H9 (cell line): ENCODE data around the gene ANKRD39. TPM values are rescaled to one million over a fixed set of nuclear protein-coding genes. Genes with fewer than 3 reads are reported as not detected.
A peak's percentile ranks its signal among the peaks of the same experiment; 100 is the strongest.

ENCODE experiments used
- DNase-seq: peaks from one replicate; pipeline ENCODE4 v3.0.0-alpha.2; 2017
- H2AFZ ChIP-seq: one replicate; pipeline ENCODE4 v1.6.1; 2013; ENCODE audit warnings: mild to moderate bottlenecking, low read length, control low read depth, moderate library complexity
- H2AK5ac ChIP-seq: 2 replicates; pipeline ENCODE4 v1.6.1; 2013; ENCODE audit warnings: low read length, control low read depth, mixed read lengths; ENCODE audit not compliant: insufficient read length
- H2BK120ac ChIP-seq: one replicate; pipeline ENCODE4 v1.6.1; 2013; ENCODE audit warnings: low read depth, mild to moderate bottlenecking, low read length, control low read depth, inconsistent platforms; ENCODE audit not compliant: poor library complexity, severe bottlenecking
- H2BK12ac ChIP-seq: 2 replicates; pipeline ENCODE4 v1.6.1; 2013; ENCODE audit warnings: low read length, control low read depth, mixed read lengths, low read depth; ENCODE audit not compliant: insufficient read length
- H2BK15ac ChIP-seq: 2 replicates; pipeline ENCODE4 v1.6.1; 2013; ENCODE audit warnings: low read depth, low read length, control low read depth
- H2BK20ac ChIP-seq: one replicate; pipeline ENCODE4 v1.6.1; 2013; ENCODE audit warnings: low read depth, mild to moderate bottlenecking, low read length, control low read depth, inconsistent platforms; ENCODE audit not compliant: poor library complexity, severe bottlenecking
- H2BK5ac ChIP-seq: 2 replicates; pipeline ENCODE4 v1.6.1; 2013; ENCODE audit warnings: low read length, control low read depth, mixed read lengths; ENCODE audit not compliant: insufficient read length
- H3K14ac ChIP-seq: 2 replicates; pipeline ENCODE4 v1.6.1; 2013; ENCODE audit warnings: low read length, control low read depth; ENCODE audit not compliant: insufficient read depth
- H3K18ac ChIP-seq: 2 replicates; pipeline ENCODE4 v1.6.1; 2013; ENCODE audit warnings: low read depth, mild to moderate bottlenecking, mixed read lengths, low read length, control low read depth; ENCODE audit not compliant: insufficient read length
- H3K23ac ChIP-seq: 2 replicates; pipeline ENCODE4 v1.6.1; 2013; ENCODE audit warnings: low read length, control low read depth, mixed read lengths, low read depth; ENCODE audit not compliant: insufficient read length
- H3K23me2 ChIP-seq: 2 replicates; pipeline ENCODE4 v1.6.1; 2013; ENCODE audit warnings: low read depth, mild to moderate bottlenecking, mixed read lengths, low read length, control low read depth; ENCODE audit not compliant: insufficient read length, poor library complexity, severe bottlenecking
- H3K27ac ChIP-seq: 2 replicates; pipeline ENCODE4 v1.5.1; 2013; ENCODE audit warnings: low read length, control low read depth, mixed read lengths, low read depth; ENCODE audit not compliant: insufficient read length
- H3K27me3 ChIP-seq: 2 replicates; pipeline ENCODE4 v1.6.1; 2013; ENCODE audit warnings: low read length, control low read depth, inconsistent platforms; ENCODE audit not compliant: insufficient read depth
- H3K4ac ChIP-seq: 2 replicates; pipeline ENCODE4 v1.6.1; 2013; ENCODE audit warnings: low read depth, mild to moderate bottlenecking, control low read depth, inconsistent platforms, low read length, moderate library complexity
- H3K4me1 ChIP-seq: 2 replicates; pipeline ENCODE4 v1.6.1; 2013; ENCODE audit warnings: low read length, control low read depth, inconsistent platforms; ENCODE audit not compliant: insufficient read depth
- H3K4me2 ChIP-seq: 2 replicates; pipeline ENCODE4 v1.6.1; 2013; ENCODE audit warnings: low read length, control low read depth, mixed read lengths; ENCODE audit not compliant: insufficient read length, insufficient read depth
- H3K56ac ChIP-seq: 2 replicates; pipeline ENCODE4 v1.6.1; 2013; ENCODE audit warnings: low read depth, mild to moderate bottlenecking, mixed read lengths, low read length, control low read depth; ENCODE audit not compliant: insufficient read length
- H3K79me1 ChIP-seq: 2 replicates; pipeline ENCODE4 v1.6.1; 2013; ENCODE audit warnings: low read depth, mild to moderate bottlenecking, moderate library complexity, low read length, control low read depth, inconsistent platforms; ENCODE audit not compliant: insufficient read depth, poor library complexity, severe bottlenecking
- H3K79me2 ChIP-seq: 2 replicates; pipeline ENCODE4 v1.6.1; 2013; ENCODE audit warnings: low read length, control low read depth, inconsistent platforms; ENCODE audit not compliant: insufficient read depth
- H3K9ac ChIP-seq: 2 replicates; pipeline ENCODE4 v1.6.1; 2013; ENCODE audit warnings: low read length, control low read depth, mixed read lengths; ENCODE audit not compliant: insufficient read length; ENCODE audit errors: extremely low read depth
- H3K9me3 ChIP-seq: one replicate; pipeline ENCODE4 v1.6.1; 2013; ENCODE audit warnings: low read depth, low read length, inconsistent platforms; ENCODE audit not compliant: control insufficient read depth
- H3T11ph ChIP-seq: one replicate; pipeline ENCODE4 v1.6.1; 2013; ENCODE audit warnings: mild to moderate bottlenecking, low read length, control low read depth, inconsistent platforms
- H4K20me1 ChIP-seq: one replicate; pipeline ENCODE4 v1.6.1; 2013; ENCODE audit not compliant: control insufficient read depth, insufficient read length, insufficient read depth
- H4K5ac ChIP-seq: 2 replicates; pipeline ENCODE4 v1.6.1; 2013; ENCODE audit warnings: low read depth, mild to moderate bottlenecking, mixed read lengths, low read length, control low read depth; ENCODE audit not compliant: insufficient read length
- H4K8ac ChIP-seq: replicated peaks from 2 replicates; pipeline ENCODE4 v1.6.1; 2013; ENCODE audit warnings: low read length, control low read depth, mixed read lengths, low read depth; ENCODE audit not compliant: insufficient read length
- H4K91ac ChIP-seq: 2 replicates; pipeline ENCODE4 v1.6.1; 2013; ENCODE audit warnings: low read depth, mild to moderate bottlenecking, moderate library complexity, mixed read lengths, low read length, control low read depth; ENCODE audit not compliant: insufficient read length
- H3K27ac Mint-ChIP-seq, 3 experiments: 2 replicates in 2 of 3; 3 replicates in 1 of 3; pipeline ENCODE4 v1.8.0; 2020 to 2021; ENCODE audit warnings: mixed read lengths in 3 of 3, mild to moderate bottlenecking in 1 of 3, moderate library complexity in 1 of 3
- H3K27me3 Mint-ChIP-seq: 2 replicates; pipeline ENCODE4 v1.8.0; 2021; ENCODE audit warnings: low read depth, mild to moderate bottlenecking, moderate library complexity, mixed read lengths
- H3K36me3 Mint-ChIP-seq, 3 experiments: 2 replicates in 2 of 3; 3 replicates in 1 of 3; pipeline ENCODE4 v1.8.0; 2020 to 2021; ENCODE audit warnings: low read depth in 3 of 3, mixed read lengths in 3 of 3; ENCODE audit not compliant: insufficient read depth in 1 of 3
- H3K4me1 Mint-ChIP-seq, 2 experiments: 2 replicates each; pipeline ENCODE4 v1.8.0; 2020; ENCODE audit warnings: mixed read lengths in 2 of 2
- H3K4me3 Mint-ChIP-seq, 2 experiments: 2 replicates in 1 of 2; 3 replicates in 1 of 2; pipeline ENCODE4 v1.8.0; 2020 to 2021; ENCODE audit warnings: mild to moderate bottlenecking in 2 of 2, mixed read lengths in 2 of 2, moderate library complexity in 1 of 2
- H3K9me3 Mint-ChIP-seq, 2 experiments: 2 replicates in 1 of 2; 3 replicates in 1 of 2; pipeline ENCODE4 v1.8.0; 2020; ENCODE audit warnings: mild to moderate bottlenecking in 2 of 2, mixed read lengths in 2 of 2, moderate library complexity in 1 of 2
- CTCF ChIP-seq: fragments of 200-600 bp; sonication (generic); conservative IDR thresholded peaks from 3 replicates; pipeline ENCODE4 v1.8.0; 2021; ENCODE audit warnings: antibody characterized with exemption, mild to moderate bottlenecking
- WGBS: extraction: QIAGEN DNeasy Blood & Tissue Kit; methylation state at CpG from one replicate; pipeline ENCODE4 v1.1.7; 2013; ENCODE audit warnings: missing lambda C conversion rate, low lambda C conversion rate, mixed read lengths; ENCODE audit not compliant: insufficient read length; ENCODE audit errors: extremely low coverage; 5-methylcytosine and 5-hydroxymethylcytosine counted together
- total RNA-seq: library from RNA; stranded (reverse); gene quantifications from 2 replicates; pipeline ENCODE4 v1.2.1, GENCODE V29; 2021

ANKRD39 gene
- total RNA-seq, 1 experiment from 2014 or later = 13.0 TPM

- H3K27ac ChIP-seq = no peak overlapping the region
- Mint-ChIP-seq H3K36me3 (peaks cover 13 to 30% (median 29%) of the 10 kb centered on the region in 3 experiments), H3K4me3 (peak overlapping the region; percentile 78 to 88), H3K27me3 (peaks cover 1% of the 10 kb centered on the region; the same call in 1 of the 2 replicates), H3K9me3 (no peaks in the 10 kb centered on the region; a peak in 1 of 5 replicates), H3K4me1 (peaks cover 38 to 40% of the 10 kb centered on the region in 2 experiments), H3K27ac (peak overlapping the region in 2 of 3 experiments; percentile 23 to 27; a peak in 5 of 7 replicates)
- no peak overlapping the region for H3T11ph ChIP-seq
- H4K20me1 ChIP-seq = peaks cover 2% of the 10 kb centered on the region
- peak overlapping the region; percentile 81 for H3K4me2 ChIP-seq
- no peak overlapping the region for H2BK5ac ChIP-seq
- H3K9me3 ChIP-seq = no peaks in the 10 kb centered on the region
- no peak overlapping the region for H3K23ac ChIP-seq
- H3K4ac ChIP-seq = no peak overlapping the region
- H3K79me2 ChIP-seq = peaks cover 2% of the 10 kb centered on the region; the same call in 1 of the 2 replicates
- no CpG with 5 or more reads among the region's 60 CpGs for WGBS
- no peak overlapping the region for H2AK5ac ChIP-seq
- H3K56ac ChIP-seq = no peak overlapping the region
- DNase-seq = no peak
- peak overlapping the region; percentile 79 for H2AFZ ChIP-seq
- H2BK12ac ChIP-seq = no peak overlapping the region
- peaks cover 3% of the 10 kb centered on the region; the same call in 1 of the 2 replicates for H3K4me1 ChIP-seq
- peaks cover 2% of the 10 kb centered on the region for H3K79me1 ChIP-seq
- H3K23me2 ChIP-seq = peaks cover 7% of the 10 kb centered on the region
- no peak overlapping the region for H3K14ac ChIP-seq
- no peak overlapping the region for H4K8ac ChIP-seq
- TF ChIP-seq CTCF = no peak
- H4K5ac ChIP-seq = no peak overlapping the region
- H2BK15ac ChIP-seq = no peak overlapping the region
- H3K27me3 ChIP-seq = no peaks in the 10 kb centered on the region
- H2BK120ac ChIP-seq = no peak overlapping the region
- H3K9ac ChIP-seq = peak overlapping the region; percentile 28
- no peak overlapping the region for H4K91ac ChIP-seq
- no peak overlapping the region for H2BK20ac ChIP-seq
- no peak overlapping the region for H3K18ac ChIP-seq
Measured at GRCh38 chr2:96815326-96816126, 42.3 kb downstream of the ANKRD39 start.
